IMR-90 (cell line): ENCODE measurements around the gene URI1. TPM values are rescaled to one million over a fixed set of nuclear protein-coding genes. Genes with fewer than 3 reads are reported as not detected.

ENCODE experiments used
- ATAC-seq: fragments of 200-7000 bp; cut with Tn5 transposase; 2 replicates; pipeline ENCODE4 v1.9.1; 2020; ENCODE audit warnings: low read depth, mild to moderate bottlenecking, moderate library complexity
- BruUV-seq: library from RNA; stranded (reverse); fragments of 400-500 nt; replicated peaks from 2 replicates; lab custom pipeline; 2021; lab: Mats Ljungman, UMichigan
- CTCF ChIA-PET: fragments of 300-600 bp; formaldehyde crosslinking; extraction: SDS; loops from one replicate; lab custom pipeline; 2021; ENCODE audit warnings: antibody characterized with exemption; lab: Yijun Ruan, JAX
- POLR2A ChIA-PET: fragments of 300-600 bp; sonication (Branson Sonifier 250); formaldehyde crosslinking; loops from one replicate; lab custom pipeline; 2022; ENCODE audit warnings: antibody characterized with exemption; ENCODE audit not compliant: unreplicated experiment; lab: Charles Lee
- DNase-seq: peaks from one replicate; pipeline ENCODE4 v3.0.0; 2013
- H2AFZ ChIP-seq: replicated peaks from 2 replicates; pipeline ENCODE3; 2013; ENCODE audit warnings: low read length, mild to moderate bottlenecking; ENCODE audit not compliant: poor library complexity
- H2AK5ac ChIP-seq: 2 replicates; pipeline ENCODE4 v1.6.1; 2013; ENCODE audit warnings: low read depth, low read length, inconsistent platforms
- H2AK9ac ChIP-seq: replicated peaks from 2 replicates; pipeline ENCODE3; 2013; ENCODE audit warnings: mild to moderate bottlenecking, low read depth, low read length, moderate library complexity; ENCODE audit not compliant: poor library complexity
- H2BK120ac ChIP-seq: 2 replicates; pipeline ENCODE4 v1.6.1; 2013; ENCODE audit warnings: low read depth, low read length, inconsistent platforms
- H2BK15ac ChIP-seq: 3 replicates; pipeline ENCODE4 v1.6.1; 2013; ENCODE audit warnings: low read depth, low read length, inconsistent platforms
- H2BK20ac ChIP-seq: 2 replicates; pipeline ENCODE4 v1.6.1; 2013; ENCODE audit warnings: low read depth, mild to moderate bottlenecking, inconsistent platforms, low read length, moderate library complexity
- H2BK5ac ChIP-seq: 2 replicates; pipeline ENCODE4 v1.6.1; 2013; ENCODE audit warnings: mild to moderate bottlenecking, low read depth, low read length, inconsistent platforms; ENCODE audit not compliant: poor library complexity, severe bottlenecking
- H3K14ac ChIP-seq: replicated peaks from 2 replicates; pipeline ENCODE4 v1.6.1; 2013; ENCODE audit warnings: low read depth, low read length, inconsistent platforms
- H3K18ac ChIP-seq: 2 replicates; pipeline ENCODE4 v1.6.1; 2013; ENCODE audit warnings: low read depth, low read length, control low read depth
- H3K23ac ChIP-seq: 2 replicates; pipeline ENCODE4 v1.6.1; 2013; ENCODE audit warnings: low read depth, low read length, inconsistent platforms
- H3K27ac ChIP-seq: 2 replicates; pipeline ENCODE4 v1.5.1; 2013; ENCODE audit warnings: mild to moderate bottlenecking, control low read depth, low read length; ENCODE audit not compliant: insufficient read depth
- H3K27me3 ChIP-seq: 2 replicates; pipeline ENCODE4 v1.6.1; 2013; ENCODE audit warnings: low read length; ENCODE audit not compliant: control insufficient read depth, insufficient read depth
- H3K36me3 ChIP-seq: 2 replicates; pipeline ENCODE4 v1.6.1; 2013; ENCODE audit warnings: low read length, mixed read lengths; ENCODE audit not compliant: control insufficient read depth, insufficient read depth
- H3K4ac ChIP-seq: 2 replicates; pipeline ENCODE4 v1.6.1; 2013; ENCODE audit warnings: low read depth, low read length, inconsistent platforms
- H3K4me1 ChIP-seq: 2 replicates; pipeline ENCODE4 v1.6.1; 2013; ENCODE audit warnings: low read length, mixed read lengths; ENCODE audit not compliant: control insufficient read depth, insufficient read depth
- H3K4me2 ChIP-seq: 2 replicates; pipeline ENCODE4 v1.6.1; 2013; ENCODE audit warnings: low read depth, mild to moderate bottlenecking, control low read depth, low read length, moderate library complexity
- H3K4me3 ChIP-seq: 2 replicates; pipeline ENCODE4 v1.5.1; 2013; ENCODE audit warnings: low read depth, mild to moderate bottlenecking, control low read depth, low read length, moderate library complexity; ENCODE audit not compliant: insufficient read depth
- H3K56ac ChIP-seq: 2 replicates; pipeline ENCODE4 v1.6.1; 2013; ENCODE audit warnings: low read length, inconsistent platforms; ENCODE audit not compliant: insufficient read depth; ENCODE audit errors: extremely low read depth
- H3K79me1 ChIP-seq, 2 experiments: 2 replicates each; pipeline ENCODE4 v1.6.1; 2013; ENCODE audit warnings: low read length in 2 of 2, inconsistent platforms in 1 of 2, low read depth in 1 of 2
- H3K9ac ChIP-seq: 2 replicates; pipeline ENCODE4 v1.6.1; 2013; ENCODE audit warnings: low read depth, low read length, control low read depth
- H3K9me1 ChIP-seq: 2 replicates; pipeline ENCODE4 v1.6.1; 2013; ENCODE audit warnings: low read length, inconsistent platforms; ENCODE audit not compliant: insufficient read depth
- H3K9me3 ChIP-seq: 2 replicates; pipeline ENCODE4 v1.6.1; 2013; ENCODE audit warnings: low read length; ENCODE audit not compliant: control insufficient read depth, insufficient read depth
- H4K20me1 ChIP-seq: 2 replicates; pipeline ENCODE4 v1.6.1; 2013; ENCODE audit warnings: low read length, inconsistent platforms; ENCODE audit not compliant: insufficient read depth
- H4K5ac ChIP-seq: 2 replicates; pipeline ENCODE4 v1.6.1; 2013; ENCODE audit warnings: mild to moderate bottlenecking, low read depth, low read length, control low read depth
- H4K8ac ChIP-seq, 2 experiments: 2 replicates each; pipeline ENCODE4 v1.6.1; 2013; ENCODE audit warnings: low read depth in 2 of 2, low read length in 2 of 2, control low read depth in 1 of 2, inconsistent platforms in 1 of 2
- H4K91ac ChIP-seq: 2 replicates; pipeline ENCODE4 v1.6.1; 2013; ENCODE audit warnings: low read depth, low read length, inconsistent platforms; ENCODE audit not compliant: insufficient read depth
- BHLHE40 ChIP-seq: fragments of 150-350 bp; IDR thresholded peaks from 2 replicates; pipeline ENCODE4 v1.6.1; 2016; ENCODE audit warnings: mild to moderate bottlenecking, low read depth, low read length
- CEBPB ChIP-seq: IDR thresholded peaks from 2 replicates; pipeline ENCODE4 v1.6.1; 2012; ENCODE audit warnings: low read depth, low read length, improper control_type of control experiment
- CHD1 ChIP-seq: IDR thresholded peaks from 2 replicates; pipeline ENCODE4 v1.6.1; 2012; ENCODE audit warnings: low read depth, low read length, improper control_type of control experiment
- CTCF ChIP-seq: conservative IDR thresholded peaks from 2 replicates; pipeline ENCODE4 v1.5.1; 2012; ENCODE audit warnings: mild to moderate bottlenecking, low read depth, low read length, improper control_type of control experiment
- ELK1 ChIP-seq: fragments of 150-350 bp; IDR thresholded peaks from 2 replicates; pipeline ENCODE4 v1.6.1; 2016; ENCODE audit warnings: low read depth, mild to moderate bottlenecking, low read length, moderate library complexity, borderline replicate concordance
- FOS ChIP-seq: fragments of 150-350 bp; IDR thresholded peaks from 2 replicates; pipeline ENCODE4 v1.6.1; 2016; ENCODE audit warnings: low read depth, low read length
- MAFK ChIP-seq: IDR thresholded peaks from 2 replicates; pipeline ENCODE4 v1.6.1; 2012; ENCODE audit warnings: low read depth, low read length, improper control_type of control experiment
- MAZ ChIP-seq: IDR thresholded peaks from 2 replicates; pipeline ENCODE4 v1.6.1; 2012; ENCODE audit warnings: low read depth, mild to moderate bottlenecking, low read length, improper control_type of control experiment, moderate library complexity, borderline replicate concordance
- MXI1 ChIP-seq: IDR thresholded peaks from 2 replicates; pipeline ENCODE4 v1.6.1; 2012; ENCODE audit warnings: low read depth, mild to moderate bottlenecking, low read length, moderate library complexity, borderline replicate concordance
- NFE2L2 ChIP-seq: fragments of 150-350 bp; IDR thresholded peaks from 2 replicates; pipeline ENCODE4 v1.6.1; 2016; ENCODE audit warnings: low read depth, mild to moderate bottlenecking, low read length
- POLR2A ChIP-seq: IDR thresholded peaks from 2 replicates; pipeline ENCODE4 v1.6.1; 2012; ENCODE audit warnings: mild to moderate bottlenecking, low read depth, low read length
- RAD21 ChIP-seq: IDR thresholded peaks from 2 replicates; pipeline ENCODE4 v1.6.1; 2012; ENCODE audit warnings: low read length, improper control_type of control experiment
- RCOR1 ChIP-seq: IDR thresholded peaks from 2 replicates; pipeline ENCODE4 v1.6.1; 2012; ENCODE audit warnings: mild to moderate bottlenecking, low read length, improper control_type of control experiment; ENCODE audit not compliant: insufficient replicate concordance
- RFX5 ChIP-seq: IDR thresholded peaks from 2 replicates; pipeline ENCODE4 v1.8.0; 2012; ENCODE audit warnings: low read depth, mild to moderate bottlenecking, low read length, moderate library complexity
- SMC3 ChIP-seq: fragments of 150-350 bp; IDR thresholded peaks from 2 replicates; pipeline ENCODE4 v1.6.1; 2016; ENCODE audit warnings: low read depth, mild to moderate bottlenecking, antibody characterized with exemption, low read length, moderate library complexity
- USF2 ChIP-seq: fragments of 150-350 bp; IDR thresholded peaks from 2 replicates; pipeline ENCODE4 v1.6.1; 2017; ENCODE audit warnings: mild to moderate bottlenecking, antibody characterized with exemption, low read length, low read depth
- WGBS, 2 experiments: methylation state at CpG; one replicate each; pipeline versions ENCODE4 v1.1.5 to v1.1.7; 2013; ENCODE audit warnings: missing lambda C conversion rate in 2 of 2; ENCODE audit not compliant: insufficient read length in 1 of 2; ENCODE audit errors: extremely low coverage in 2 of 2; 5-methylcytosine and 5-hydroxymethylcytosine counted together
- dilution Hi-C: fragments of 300-500 bp; cut with HindIII; formaldehyde crosslinking; loops from one replicate; pipeline ENCODE4 v1.14.3; 2018; ENCODE audit warnings: low sequenced_read_pairs; ENCODE audit not compliant: unreplicated experiment
- in situ Hi-C: fragments of 300-500 bp; cut with MboI; formaldehyde crosslinking; loops from 3 replicates; pipeline ENCODE4 v1.14.3; 2019; ENCODE audit warnings: low sequenced_read_pairs, inconsistent platforms, mixed read lengths
- intact Hi-C: fragments of 100-400 bp; cut with micrococcal nuclease; formaldehyde crosslinking; loops from 2 replicates; pipeline ENCODE4 v1.10.0; 2022
- polyA plus RNA-seq, 3 experiments: library from polyadenylated mRNA; depleted of rRNA; stranded (reverse); fragments of >200 nt; gene quantifications; 2 replicates each; pipeline ENCODE4 v1.2.3, GENCODE V29; 2012; ENCODE audit warnings: low replicate concordance in 1 of 3
- total RNA-seq: library from RNA; depleted of rRNA; stranded (reverse); fragments of >200 nt; gene quantifications from 2 replicates; pipeline ENCODE4 v1.2.3, GENCODE V29; 2012

URI1 gene
- total and polyA plus RNA-seq, 2 of the 4 experiments (the other 2 are of a cell fraction): 43.2 to 45.3 TPM

DNA sequence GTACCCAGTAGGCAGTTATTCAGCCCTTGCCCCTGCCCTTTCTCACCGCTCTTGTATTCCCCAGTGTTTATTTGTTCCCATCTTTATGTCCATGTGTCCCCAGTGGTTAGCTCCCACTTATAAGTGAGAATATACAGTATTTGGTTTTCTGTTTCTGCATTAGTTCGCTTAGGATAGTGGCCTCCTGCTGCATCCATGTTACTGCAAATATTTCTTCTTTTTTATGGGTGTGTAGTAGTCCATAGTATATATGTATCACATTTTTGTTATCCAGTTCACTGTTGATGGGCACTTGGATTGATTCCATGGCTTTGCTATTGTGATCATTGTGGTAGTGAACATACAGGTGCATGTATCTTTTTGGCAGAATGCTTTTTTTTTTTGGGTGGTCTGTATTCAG, 32.7 kb downstream of the URI1 start:
- no peak overlapping the region for H3K4me2 ChIP-seq
- no peak overlapping the region for H2BK120ac ChIP-seq
- H3K9ac ChIP-seq: no peak overlapping the region
- no peak overlapping the region for H2BK20ac ChIP-seq
- no peak overlapping the region for H4K91ac ChIP-seq
- H3K4ac ChIP-seq: no peak overlapping the region
- peaks cover 5% of the 10 kb centered on the region for H3K4me1 ChIP-seq
- H3K9me3 ChIP-seq: no peaks in the 10 kb centered on the region
- CTCF ChIA-PET: no interaction called here
- dilution Hi-C loops: no loop called here
- H3K9me1 ChIP-seq: peaks cover 6% of the 10 kb centered on the region; the same call in 1 of the 2 replicates
- H2BK5ac ChIP-seq: no peak overlapping the region
- intact Hi-C loops: no loop called here
- no peak overlapping the region for H3K27ac ChIP-seq
- H4K5ac ChIP-seq: no peak overlapping the region
- in situ Hi-C loops: no loop called here
- no peak overlapping the region for H2BK15ac ChIP-seq
- no peak overlapping the region for H3K18ac ChIP-seq
- no TSS peak for BruUV-seq
- no peak overlapping the region for H3K4me3 ChIP-seq
- POLR2A ChIA-PET: no interaction called here
- H2AFZ ChIP-seq: no peak overlapping the region
- no CpG with 5 or more reads among the region's 2 CpGs for WGBS, 2 experiments
- H2AK5ac ChIP-seq: no peak overlapping the region
- no peak overlapping the region for H3K56ac ChIP-seq
- H3K14ac ChIP-seq: no peak overlapping the region
- H2AK9ac ChIP-seq: no peak overlapping the region
- TF ChIP-seq BHLHE40 (no peak), FOS (no peak), RAD21 (no peak), RFX5 (no peak), NFE2L2 (no peak), CTCF (no peak), MAZ (no peak), MAFK (no peak), CEBPB (no peak), POLR2A (no peak), MXI1 (no peak), CHD1 (no peak), USF2 (no peak), RCOR1 (no peak), ELK1 (no peak), SMC3 (no peak)
- no peak overlapping the region for H4K8ac ChIP-seq
- no peaks in the 10 kb centered on the region for H3K36me3 ChIP-seq
- H3K79me1 ChIP-seq: peaks cover 23 to 32% of the 10 kb centered on the region in 2 experiments
- H3K23ac ChIP-seq: no peak overlapping the region
- DNase-seq: no peak
- H3K27me3 ChIP-seq: no peaks in the 10 kb centered on the region
- no peak for ATAC-seq
- H4K20me1 ChIP-seq: peaks cover 14% of the 10 kb centered on the region; the same call in 1 of the 2 replicates
